Measurements from ENCODE around the gene IL23R. TPM values are rescaled to one million over a fixed set of nuclear protein-coding genes. Genes with fewer than 3 reads are reported as not detected.

Gene IL23R
- total RNA-seq, 1 donor from 2014 or later = not detected

DNA sequence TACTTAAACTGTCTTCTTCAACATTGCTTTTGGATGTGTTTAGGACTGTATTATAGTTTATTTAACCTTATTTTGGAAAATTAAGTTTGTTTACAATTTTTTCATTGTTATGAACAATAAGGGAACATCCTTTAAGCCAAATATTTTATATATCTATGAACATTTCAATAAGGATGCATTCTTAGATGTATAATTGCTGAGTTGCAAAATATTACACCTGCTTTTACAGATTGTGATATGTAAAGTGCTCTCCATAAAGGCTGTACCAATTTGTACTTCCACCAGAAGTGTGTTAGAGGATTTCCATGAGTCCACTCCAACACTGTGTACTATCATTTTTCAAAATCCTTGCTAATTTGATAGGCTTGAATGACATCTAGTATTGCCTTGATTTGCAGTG is 7.7 kb downstream of the IL23R start:
- TF ChIP-seq, protein P1, sequence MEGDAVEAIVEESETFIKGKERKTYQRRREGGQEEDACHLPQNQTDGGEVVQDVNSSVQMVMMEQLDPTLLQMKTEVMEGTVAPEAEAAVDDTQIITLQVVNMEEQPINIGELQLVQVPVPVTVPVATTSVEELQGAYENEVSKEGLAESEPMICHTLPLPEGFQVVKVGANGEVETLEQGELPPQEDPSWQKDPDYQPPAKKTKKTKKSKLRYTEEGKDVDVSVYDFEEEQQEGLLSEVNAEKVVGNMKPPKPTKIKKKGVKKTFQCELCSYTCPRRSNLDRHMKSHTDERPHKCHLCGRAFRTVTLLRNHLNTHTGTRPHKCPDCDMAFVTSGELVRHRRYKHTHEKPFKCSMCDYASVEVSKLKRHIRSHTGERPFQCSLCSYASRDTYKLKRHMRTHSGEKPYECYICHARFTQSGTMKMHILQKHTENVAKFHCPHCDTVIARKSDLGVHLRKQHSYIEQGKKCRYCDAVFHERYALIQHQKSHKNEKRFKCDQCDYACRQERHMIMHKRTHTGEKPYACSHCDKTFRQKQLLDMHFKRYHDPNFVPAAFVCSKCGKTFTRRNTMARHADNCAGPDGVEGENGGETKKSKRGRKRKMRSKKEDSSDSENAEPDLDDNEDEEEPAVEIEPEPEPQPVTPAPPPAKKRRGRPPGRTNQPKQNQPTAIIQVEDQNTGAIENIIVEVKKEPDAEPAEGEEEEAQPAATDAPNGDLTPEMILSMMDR (conservative IDR thresholded peaks at IDR 0.05; ENCODE audit: low read depth, low read length) = no peak
- no peak overlapping the region for H3K4me3 ChIP-seq (ENCODE audit: low read depth, low read length)
- no peak for DNase-seq (ENCODE audit: low read depth)

DNA sequence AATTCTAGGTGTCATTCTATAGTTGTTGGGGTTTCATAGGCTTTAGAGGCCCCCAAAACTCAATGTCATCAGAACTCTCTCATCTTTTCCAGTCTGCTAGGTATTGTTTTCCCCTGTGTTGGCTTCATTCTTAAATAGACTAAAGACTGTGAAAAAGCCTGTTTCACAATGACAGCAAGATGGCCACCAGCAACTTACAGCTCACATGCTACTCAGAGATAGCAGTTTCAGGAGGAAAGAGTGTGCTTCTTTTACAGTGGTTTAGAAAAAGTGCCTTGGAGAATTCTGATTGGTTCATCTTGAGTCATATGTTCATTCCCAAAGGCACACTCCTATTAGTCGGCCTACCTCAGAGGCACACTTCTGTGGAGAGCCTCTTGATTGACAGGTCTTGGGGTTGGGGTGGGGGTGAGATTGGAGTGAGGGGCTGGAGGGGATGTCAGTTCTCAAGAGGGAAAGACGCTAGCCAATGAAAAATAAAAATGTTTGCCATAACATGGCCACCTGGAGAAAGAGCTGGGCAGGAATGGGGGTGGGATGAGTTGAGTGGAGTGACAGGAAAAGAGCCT is 8.5 kb downstream of the IL23R start:
- no peak overlapping the region for H3K4me3 ChIP-seq (ENCODE audit: low read depth, low read length)
- DNase-seq (ENCODE audit: low read depth) = no peak
- TF ChIP-seq, protein P1 (conservative IDR thresholded peaks at IDR 0.05; ENCODE audit: low read depth, low read length) = no peak

DNA sequence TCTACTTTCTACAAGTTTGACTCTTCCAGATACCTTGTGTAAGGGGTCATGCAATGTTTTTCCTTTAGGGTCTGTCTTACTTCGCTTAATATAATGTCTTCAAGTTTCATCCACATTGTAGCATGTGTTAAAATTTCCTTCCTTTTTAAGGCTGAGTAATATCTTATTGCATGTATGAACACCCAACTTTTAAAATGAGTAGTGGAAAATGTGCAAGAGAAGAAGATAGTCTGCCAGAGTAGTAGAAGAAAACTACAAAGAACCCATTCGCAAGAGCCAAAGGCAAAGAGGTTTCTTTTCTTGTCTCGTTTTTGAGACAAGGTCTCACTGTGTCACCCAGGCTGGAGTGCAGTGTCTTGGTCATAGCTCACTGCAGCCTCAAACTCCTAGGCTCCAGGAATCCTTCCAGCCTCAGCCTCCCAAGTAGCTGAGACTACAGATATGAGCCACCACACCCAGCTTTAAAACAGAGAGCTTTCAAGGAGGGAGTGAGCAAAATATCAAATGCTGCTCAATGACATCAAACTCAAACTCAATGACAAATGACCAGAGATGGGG is 9.4 kb downstream of the IL23R start:
- TF ChIP-seq, protein P1 (conservative IDR thresholded peaks at IDR 0.05; ENCODE audit: low read depth, low read length) = no peak
- DNase-seq (ENCODE audit: low read depth) = no peak

DNA sequence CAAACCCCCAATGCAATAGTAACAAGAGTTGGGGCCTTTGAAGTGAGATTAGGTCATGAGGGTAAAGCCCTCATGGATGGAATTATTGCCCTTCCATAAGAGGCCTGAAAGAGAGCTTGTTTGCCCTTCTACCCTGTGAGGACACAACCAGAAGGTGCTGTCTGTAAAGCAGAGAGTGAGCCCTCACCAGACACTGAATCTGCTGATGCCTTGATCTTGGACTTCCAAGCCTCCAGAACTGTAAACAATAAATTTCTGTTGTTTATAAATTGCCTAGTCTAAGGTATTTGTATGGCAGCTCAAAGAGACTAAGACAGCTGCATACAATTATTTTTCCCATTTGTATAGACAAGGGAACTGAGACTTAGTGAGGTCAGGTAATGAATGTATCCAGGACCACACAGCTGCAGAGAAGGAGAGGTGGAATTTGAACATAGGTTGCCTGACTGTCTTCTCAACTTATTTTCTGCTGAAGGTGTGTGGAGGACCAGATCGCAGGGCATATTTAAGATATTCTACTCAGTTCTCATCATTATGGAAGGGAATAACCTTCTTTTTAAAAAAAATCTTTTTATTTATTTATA is 18.7 kb downstream of the IL23R start:
- no peak overlapping the region for H3K4me3 ChIP-seq (ENCODE audit: low read depth, low read length)
- DNase-seq (ENCODE audit: low read depth) = no peak
- TF ChIP-seq, protein P1 (conservative IDR thresholded peaks at IDR 0.05; ENCODE audit: low read depth, low read length) = no peak

More for the DNA sequence above, 9.4 kb downstream of the IL23R start:
- no peak overlapping the region for H3K4me3 ChIP-seq (ENCODE audit: low read depth, low read length)

DNA sequence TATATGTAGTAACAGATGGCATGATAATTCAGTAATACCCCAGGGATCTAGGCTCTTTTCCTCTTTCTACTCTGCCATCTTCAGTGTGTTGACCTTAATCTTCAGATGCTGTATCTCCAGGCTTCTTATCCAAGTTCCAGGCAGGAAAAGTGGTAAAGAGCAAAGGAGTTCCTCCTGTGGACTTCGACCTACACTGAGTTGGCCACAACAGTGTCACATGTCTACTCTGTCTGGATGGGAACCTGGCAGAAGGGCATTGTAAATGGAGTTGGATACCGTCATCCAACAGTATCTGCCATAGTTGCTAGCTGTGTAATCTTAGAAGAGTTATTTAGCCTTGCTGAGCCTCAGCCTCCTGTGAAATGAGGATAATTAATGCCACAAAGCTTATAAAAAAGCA is 21.9 kb downstream of the IL23R start:
- no peak for DNase-seq (ENCODE audit: low read depth)
- TF ChIP-seq, protein P1 (conservative IDR thresholded peaks at IDR 0.05; ENCODE audit: low read depth, low read length) = no peak
- no peak overlapping the region for H3K4me3 ChIP-seq (ENCODE audit: low read depth, low read length)

DNA sequence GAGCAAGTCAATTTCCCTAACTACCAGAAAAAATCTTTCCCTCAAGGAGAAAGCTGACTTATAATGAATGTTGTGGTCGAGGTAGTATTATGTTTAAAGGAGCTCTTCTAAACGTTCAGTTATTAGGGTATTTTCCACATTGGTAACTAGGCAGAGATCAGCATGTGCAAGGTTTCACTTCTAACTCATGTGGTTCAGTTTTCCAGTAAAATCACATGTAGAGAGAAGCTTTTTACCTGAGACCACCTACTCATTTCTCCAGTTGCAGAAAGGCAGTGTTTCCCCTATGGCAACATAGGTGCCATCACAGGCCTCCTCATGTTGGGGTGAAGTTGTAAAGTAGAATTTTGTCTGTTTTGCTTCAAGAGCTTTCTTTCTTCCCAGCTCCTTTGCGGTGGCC is 23.7 kb downstream of the IL23R start:
- H3K4me3 ChIP-seq (ENCODE audit: low read depth, low read length) = no peak overlapping the region
- no peak for DNase-seq (ENCODE audit: low read depth)
- TF ChIP-seq, protein P1 (conservative IDR thresholded peaks at IDR 0.05; ENCODE audit: low read depth, low read length) = no peak

DNA sequence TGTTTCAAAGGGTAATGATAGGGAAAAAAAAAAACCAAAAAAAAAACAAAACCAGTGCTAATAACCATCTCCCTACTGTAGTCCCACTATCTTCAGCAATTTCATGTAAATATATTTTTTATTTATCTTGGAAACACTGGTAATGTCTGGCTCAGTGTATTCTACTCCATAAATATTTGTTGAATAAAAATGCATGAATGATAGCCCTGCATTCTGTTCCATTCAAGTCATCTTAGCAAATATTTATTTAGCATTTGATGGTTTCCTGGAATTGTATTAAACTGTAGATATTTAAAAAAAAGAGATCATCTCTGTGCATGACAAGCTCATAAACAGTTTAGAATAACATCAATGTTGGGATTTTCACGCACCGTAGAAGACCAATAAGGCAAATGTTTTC is 24.2 kb downstream of the IL23R start:
- DNase-seq (ENCODE audit: low read depth) = no peak
- TF ChIP-seq, protein P1 (conservative IDR thresholded peaks at IDR 0.05; ENCODE audit: low read depth, low read length) = no peak
- no peak overlapping the region for H3K4me3 ChIP-seq (ENCODE audit: low read depth, low read length)
